GM12878 (cell line): ENCODE measurements around the gene SMURF1. TPM values are rescaled to one million over a fixed set of nuclear protein-coding genes. Genes with fewer than 3 reads are reported as not detected.

Experiments
- CEBPB ChIP-seq, 2 experiments: fragments of 150-350 bp in 1 of 2; IDR thresholded peaks; 2 replicates each; pipeline ENCODE4 v1.6.1; 2012 to 2014; ENCODE audit warnings: low read depth in 2 of 2, low read length in 2 of 2, borderline replicate concordance in 1 of 2, inconsistent platforms in 1 of 2
- KDM1A ChIP-seq: fragments of 200-600 bp; sonication (generic); IDR thresholded peaks from 2 replicates; pipeline ENCODE4 v1.6.1; 2016; ENCODE audit warnings: borderline replicate concordance
- MYB ChIP-seq: fragments of 150-350 bp; IDR thresholded peaks from 2 replicates; pipeline ENCODE4 v1.6.1; 2014; ENCODE audit warnings: mild to moderate bottlenecking, low read depth, low read length, borderline replicate concordance
- NKRF ChIP-seq: fragments of 450-650 bp; conservative IDR thresholded peaks from 2 replicates; pipeline ENCODE4 v1.6.1; 2017; ENCODE audit warnings: mild to moderate bottlenecking, moderate library complexity
- RBBP5 ChIP-seq: fragments of 200-600 bp; sonication (generic); conservative IDR thresholded peaks from 2 replicates; pipeline ENCODE4 v1.6.1; 2016
- SIN3A ChIP-seq: IDR thresholded peaks from 2 replicates; pipeline ENCODE4 v1.6.1; 2012; ENCODE audit warnings: low read depth, low read length, improper control_type of control experiment
- ZBTB40 ChIP-seq: fragments of 450-650 bp; IDR thresholded peaks from 2 replicates; pipeline ENCODE4 v1.6.1; 2016; ENCODE audit warnings: mild to moderate bottlenecking, moderate library complexity, borderline replicate concordance
- ZNF592 ChIP-seq: fragments of 450-650 bp; IDR thresholded peaks from 2 replicates; pipeline ENCODE4 v1.6.1; 2017; ENCODE audit warnings: mild to moderate bottlenecking, moderate library complexity
- polyA plus RNA-seq, 11 experiments: library from polyadenylated mRNA; depleted of rRNA in 4 of 11; unstranded in 6 of 11; stranded (reverse) in 5 of 11; fragments of >200 nt; fragmentation: Nextera tagmentation in 4 of 11; fragmentation: Illumina TruSeq in 1 of 11; extraction: Ambion mirVana in 4 of 11; extraction: Trizol in 1 of 11; gene quantifications; 1 replicate in 1 of 11; 2 replicates in 10 of 11; pipeline versions ENCODE4 v1.2.1 to v1.2.3, GENCODE V29; 2011 to 2016; ENCODE audit warnings: inconsistent platforms in 2 of 11, missing spikeins in 2 of 11, low read depth in 1 of 11
- total RNA-seq, 4 experiments: library from RNA; depleted of rRNA in 3 of 4; stranded (reverse); fragments of >200 nt in 3 of 4; fragmentation: Illumina TruSeq in 1 of 4; extraction: Trizol in 1 of 4; gene quantifications; 2 replicates each; pipeline versions ENCODE4 v1.2.1 to v1.2.3, GENCODE V29; 2013 to 2021

Gene SMURF1
- total and polyA plus RNA-seq, 10 of the 15 experiments (the other 5 are each of a cell fraction or from before 2014, with no cell fraction given), result 0.76 to 14.0 (median 7.9) TPM

- TF ChIP-seq ZBTB40 (no peak), NKRF (no peak), CEBPB (IDR thresholded peaks at IDR 0.05; ENCODE audit: borderline replicate concordance in 1 of 2, low read depth in 2 of 2, low read length in 2 of 2) (no peak), RBBP5 (no peak), SIN3A (no peak), ZNF592 (no peak), MYB (no peak), KDM1A (no peak)
- TF ChIP-seq, all 136 proteins: peak for 0
Measured at GRCh38 chr7:99106411-99106810, 37.5 kb downstream of the SMURF1 start (continued).
